NK-92 (cell line): ENCODE results near the gene PTPRN2.

Source experiments
- DNase-seq: peaks from one replicate; lab custom pipeline; 2025; ENCODE audit not compliant: unreplicated experiment; lab: John Stamatoyannopoulos, UW

The PTPRN2 gene

GRCh38 chr7:158557441-158557755, 30.2 kb downstream of the PTPRN2 start:
- no peak for DNase-seq

GRCh38 chr7:158556721-158557440, 30.7 kb downstream of the PTPRN2 start:
- DNase-seq, result no peak

GRCh38 chr7:158555034-158555520, 32.5 kb downstream of the PTPRN2 start:
- no peak for DNase-seq

- DNase-seq, result no peak
These were observed 36.7 kb downstream of the PTPRN2 start for GRCh38 chr7:158550886-158551452.

GRCh38 chr7:158550394-158550700, 37.3 kb downstream of the PTPRN2 start:
- DNase-seq, result no peak

GRCh38 chr7:158549616-158550393, 37.8 kb downstream of the PTPRN2 start:
- no peak for DNase-seq

- no peak for DNase-seq
These were observed 38.4 kb downstream of the PTPRN2 start for GRCh38 chr7:158549176-158549615.

- no peak for DNase-seq
These were observed 38.9 kb downstream of the PTPRN2 start for GRCh38 chr7:158548726-158549125.

- no peak for DNase-seq
These were observed 39.8 kb downstream of the PTPRN2 start for GRCh38 chr7:158547817-158548216.

- no peak for DNase-seq
These were observed 41.0 kb downstream of the PTPRN2 start for GRCh38 chr7:158546626-158547025.

- DNase-seq, result no peak
These were observed 41.4 kb downstream of the PTPRN2 start for GRCh38 chr7:158546214-158546613.

GRCh38 chr7:158544708-158545107, 42.9 kb downstream of the PTPRN2 start:
- DNase-seq, result no peak

- DNase-seq, result no peak
These were observed 43.8 kb downstream of the PTPRN2 start for GRCh38 chr7:158543840-158544239.

GRCh38 chr7:158542651-158543566, 44.7 kb downstream of the PTPRN2 start:
- no peak for DNase-seq

GRCh38 chr7:158541346-158542010, 46.1 kb downstream of the PTPRN2 start:
- DNase-seq, result no peak

GRCh38 chr7:158539711-158540146, 47.9 kb downstream of the PTPRN2 start:
- DNase-seq, result no peak

GRCh38 chr7:158538156-158538946, 49.3 kb downstream of the PTPRN2 start:
- no peak for DNase-seq

GRCh38 chr7:158537516-158537882, 50.1 kb downstream of the PTPRN2 start:
- no peak for DNase-seq

- no peak for DNase-seq
These were observed 50.6 kb downstream of the PTPRN2 start for GRCh38 chr7:158536871-158537515.
